ENCODE data around the gene RPL9. TPM values are rescaled to one million over a fixed set of nuclear protein-coding genes. Genes with fewer than 3 reads are reported as not detected.

RPL9 gene
- total and polyA plus RNA-seq, 2 of the 4 experiments (the other 2 are of a cell fraction) = 1,627 to 1,905 TPM

DNA sequence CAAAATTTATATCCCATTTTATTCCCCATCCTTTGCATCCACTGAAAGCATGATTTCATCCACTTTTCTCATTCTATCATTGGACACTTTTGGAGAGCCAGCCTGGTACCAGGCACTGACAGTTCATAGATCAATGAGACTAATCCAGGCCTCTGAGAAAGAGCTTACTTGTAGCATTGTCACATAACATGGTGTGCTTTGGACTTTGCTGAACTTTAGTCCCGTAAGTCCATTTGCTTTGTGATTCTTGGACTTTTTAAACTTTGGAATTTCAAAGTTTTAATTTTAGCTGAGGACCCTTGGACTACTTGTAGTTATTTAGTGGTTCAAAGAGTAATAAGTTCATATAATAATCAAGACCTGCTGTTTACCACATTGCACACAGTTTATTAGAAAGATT lies 11.7 kb upstream of the RPL9 start:
- Histone ChIP-seq H3K27ac (ENCODE audit: insufficient read depth, low read length) (no peak overlapping the region), H3K18ac (ENCODE audit: low read depth, low read length) (no peak overlapping the region), H2BK15ac (ENCODE audit: low read depth, low read length) (no peak overlapping the region), H3K56ac (ENCODE audit: extremely low read depth, insufficient read depth, low read length) (no peak overlapping the region), H3K4me3 (ENCODE audit: insufficient read depth, low read depth, low read length) (no peak overlapping the region), H4K20me1 (ENCODE audit: insufficient read depth, low read length) (no peaks in the 10 kb centered on the region), H2BK120ac (ENCODE audit: low read depth, low read length) (no peak overlapping the region), H3K4me2 (ENCODE audit: low read depth, low read length) (no peak overlapping the region), H2BK20ac (ENCODE audit: low read depth, low read length) (no peak overlapping the region), H3K79me1 (ENCODE audit: low read depth in 1 of 2, low read length in 2 of 2) (peaks cover 4 to 9% of the 10 kb centered on the region in 2 experiments; a peak in 1 of 4 replicates), H2BK5ac (ENCODE audit: low read depth, low read length, poor library complexity, severe bottlenecking) (no peak overlapping the region), H3K36me3 (ENCODE audit: control insufficient read depth, insufficient read depth, low read length) (peaks cover 3% of the 10 kb centered on the region), H2AFZ (replicated peaks; ENCODE audit: low read length, poor library complexity) (no peak overlapping the region), H3K23ac (ENCODE audit: low read depth, low read length) (no peak overlapping the region), H4K91ac (ENCODE audit: insufficient read depth, low read depth, low read length) (no peak overlapping the region), H3K27me3 (ENCODE audit: control insufficient read depth, insufficient read depth, low read length) (no peaks in the 10 kb centered on the region), H4K5ac (ENCODE audit: low read depth, low read length) (no peak overlapping the region), H4K8ac (ENCODE audit: low read depth in 2 of 2, low read length in 2 of 2) (no peak overlapping the region), H2AK5ac (ENCODE audit: low read depth, low read length) (no peak overlapping the region), H3K9ac (ENCODE audit: low read depth, low read length) (no peak overlapping the region), H3K9me1 (ENCODE audit: insufficient read depth, low read length) (no peaks in the 10 kb centered on the region), H3K4me1 (ENCODE audit: control insufficient read depth, insufficient read depth, low read length) (no peaks in the 10 kb centered on the region), H3K14ac (replicated peaks; ENCODE audit: low read depth, low read length) (no peak overlapping the region), H3K9me3 (ENCODE audit: control insufficient read depth, insufficient read depth, low read length) (no peaks in the 10 kb centered on the region), H2AK9ac (replicated peaks; ENCODE audit: low read depth, low read length, poor library complexity) (no peak overlapping the region), H3K4ac (ENCODE audit: low read depth, low read length) (no peak overlapping the region)
- dilution Hi-C loops (cut with HindIII; ENCODE audit: low sequenced_read_pairs, unreplicated experiment) (no loop called here), intact Hi-C loops (cut with micrococcal nuclease) (no loop called here), in situ Hi-C loops (cut with MboI; ENCODE audit: low sequenced_read_pairs) (no loop called here)
- no TSS peak for BruUV-seq (replicated peaks)
- CTCF ChIA-PET = interaction anchor here (0.6 kb wide), 2 partner anchors 117 to 189 kb away, joined by 3 to 4 read pairs; no protein-coding TSS in a partner anchor
- no CpG with 5 or more reads among the region's 1 CpG for whole genome bisulfite sequencing, 2 experiments (ENCODE audit: extremely low coverage in 2 of 2, insufficient read length in 1 of 2)
- DNase-seq (no peak), ATAC-seq (ENCODE audit: low read depth) (no peak)
- TF ChIP-seq SMC3 (IDR thresholded peaks at IDR 0.05; ENCODE audit: low read depth, low read length) = no peak
- TF ChIP-seq NFE2L2 (IDR thresholded peaks at IDR 0.05; ENCODE audit: low read depth, low read length) = no peak
- no peak for TF ChIP-seq RAD21 (IDR thresholded peaks at IDR 0.05; ENCODE audit: low read length)
- TF ChIP-seq ELK1 (IDR thresholded peaks at IDR 0.05; ENCODE audit: borderline replicate concordance, low read depth, low read length) = no peak
- no peak for TF ChIP-seq MAZ (IDR thresholded peaks at IDR 0.05; ENCODE audit: borderline replicate concordance, low read depth, low read length)
- no peak for TF ChIP-seq CHD1 (IDR thresholded peaks at IDR 0.05; ENCODE audit: low read depth, low read length)
- TF ChIP-seq CTCF (conservative IDR thresholded peaks at IDR 0.05; ENCODE audit: low read depth, low read length) = no peak
- POLR2A ChIA-PET (ENCODE audit: unreplicated experiment) = no interaction called here
